GM19438 (cell line): ENCODE data around the gene DUS2.
"Not testable (repeated sequence)": the region's sequence is repeated elsewhere in the genome, so short reads cannot be mapped to it uniquely, and the experiment has no call there.

Source experiments
- ATAC-seq: cut with Tn5 transposase; IDR thresholded peaks from one replicate; pipeline ENCODE4 v1.9.1; 2021; ENCODE audit warnings: low read depth; ENCODE audit not compliant: unreplicated experiment

Gene DUS2

GRCh38 chr16:68088130-68088972 is 65.3 kb downstream of the DUS2 start:
- no peak for ATAC-seq

GRCh38 chr16:68089067-68089466 is 66.0 kb downstream of the DUS2 start:
- ATAC-seq, result no peak

- ATAC-seq, result no peak
Observed at GRCh38 chr16:68090130-68090529, 67.0 kb downstream of the DUS2 start.

DNA sequence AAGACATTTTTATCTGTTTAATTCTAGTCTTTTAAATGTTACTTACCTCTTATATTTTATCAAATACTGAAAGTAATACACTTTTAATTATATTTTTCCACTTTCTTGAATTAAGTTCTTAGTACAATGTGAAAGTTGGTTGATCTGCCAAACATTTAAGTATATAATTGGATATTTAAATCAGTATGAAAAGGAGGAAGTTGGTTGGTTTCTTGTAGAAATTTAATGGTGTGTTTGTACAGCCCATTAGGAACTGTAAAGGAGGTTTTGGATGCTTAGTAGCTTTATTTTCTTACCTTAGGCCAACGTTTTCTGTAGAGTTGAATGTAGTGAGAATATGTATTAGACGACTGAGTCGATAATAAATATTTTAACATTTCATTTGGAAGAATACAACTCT is 67.4 kb downstream of the DUS2 start:
- no peak for ATAC-seq

- ATAC-seq, result no peak
Observed at GRCh38 chr16:68091380-68092261, 68.5 kb downstream of the DUS2 start.

DNA sequence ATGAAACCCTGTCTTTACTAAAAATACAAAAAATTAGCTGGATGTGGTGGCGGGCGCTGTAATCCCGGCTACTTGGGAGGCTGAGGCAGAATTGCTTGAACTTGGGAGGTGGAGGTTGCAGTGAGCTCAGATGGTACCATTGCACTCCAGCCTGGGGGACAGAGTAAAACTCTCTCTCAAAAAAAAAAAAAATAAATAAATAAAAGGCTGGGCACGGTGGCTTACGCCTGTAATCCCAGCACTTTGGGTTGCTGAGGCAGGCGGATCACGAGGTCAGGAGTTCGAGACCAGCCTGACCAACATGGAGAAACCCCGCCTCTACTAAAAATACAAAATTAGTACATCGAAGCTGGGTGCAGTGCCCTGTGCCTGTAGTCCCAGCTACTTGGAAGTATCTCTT is 69.2 kb downstream of the DUS2 start:
- ATAC-seq, result not testable (repeated sequence)

GRCh38 chr16:68093816-68094613 is 70.9 kb downstream of the DUS2 start:
- no peak for ATAC-seq

- no peak for ATAC-seq
Observed at GRCh38 chr16:68094614-68094934, 71.5 kb downstream of the DUS2 start.

DNA sequence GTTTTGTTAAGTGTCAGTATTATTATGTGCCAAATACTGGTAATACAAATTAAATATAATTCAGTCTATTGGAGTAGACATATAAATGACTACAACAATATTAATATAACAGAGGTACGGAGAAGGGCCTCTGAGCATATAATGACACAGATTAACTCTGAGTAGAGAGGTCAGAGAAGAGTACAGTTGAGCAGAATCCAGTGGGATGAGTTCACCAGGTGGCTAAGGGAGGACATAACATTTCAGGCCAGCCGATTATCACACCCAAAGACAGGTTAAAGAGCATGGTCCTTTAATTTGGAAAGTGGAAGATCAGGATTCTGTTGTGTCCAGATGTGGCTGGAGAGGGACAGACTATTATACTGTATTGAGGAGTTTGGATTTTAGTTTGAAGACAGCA is 73.4 kb downstream of the DUS2 start:
- no peak for ATAC-seq

- no peak for ATAC-seq
Observed at GRCh38 chr16:68097088-68097487, 74.0 kb downstream of the DUS2 start.

- no peak for ATAC-seq
Observed at GRCh38 chr16:68097895-68098294, 74.8 kb downstream of the DUS2 start.

DNA sequence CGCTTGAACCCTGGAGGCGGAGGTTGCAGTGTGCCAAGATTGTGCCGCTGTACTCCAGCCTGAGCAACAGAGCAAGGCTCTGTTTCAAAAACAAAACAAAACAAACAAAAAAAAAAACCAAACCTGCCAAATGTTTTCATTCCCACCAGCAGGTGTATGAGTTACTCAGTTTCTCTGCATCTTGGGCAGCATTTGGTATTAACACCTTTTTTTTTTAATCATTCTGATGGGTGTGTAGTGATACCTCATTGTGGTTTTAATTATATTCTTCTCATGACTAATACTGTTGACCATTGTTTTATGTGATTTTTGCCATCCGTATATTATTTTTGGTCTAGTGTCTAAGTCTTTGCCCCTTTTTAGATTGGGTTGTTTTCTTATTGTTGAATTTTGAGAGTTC is 77.4 kb downstream of the DUS2 start:
- no peak for ATAC-seq

- ATAC-seq, result no peak
Observed at GRCh38 chr16:68105611-68106010, 82.5 kb downstream of the DUS2 start.

DNA sequence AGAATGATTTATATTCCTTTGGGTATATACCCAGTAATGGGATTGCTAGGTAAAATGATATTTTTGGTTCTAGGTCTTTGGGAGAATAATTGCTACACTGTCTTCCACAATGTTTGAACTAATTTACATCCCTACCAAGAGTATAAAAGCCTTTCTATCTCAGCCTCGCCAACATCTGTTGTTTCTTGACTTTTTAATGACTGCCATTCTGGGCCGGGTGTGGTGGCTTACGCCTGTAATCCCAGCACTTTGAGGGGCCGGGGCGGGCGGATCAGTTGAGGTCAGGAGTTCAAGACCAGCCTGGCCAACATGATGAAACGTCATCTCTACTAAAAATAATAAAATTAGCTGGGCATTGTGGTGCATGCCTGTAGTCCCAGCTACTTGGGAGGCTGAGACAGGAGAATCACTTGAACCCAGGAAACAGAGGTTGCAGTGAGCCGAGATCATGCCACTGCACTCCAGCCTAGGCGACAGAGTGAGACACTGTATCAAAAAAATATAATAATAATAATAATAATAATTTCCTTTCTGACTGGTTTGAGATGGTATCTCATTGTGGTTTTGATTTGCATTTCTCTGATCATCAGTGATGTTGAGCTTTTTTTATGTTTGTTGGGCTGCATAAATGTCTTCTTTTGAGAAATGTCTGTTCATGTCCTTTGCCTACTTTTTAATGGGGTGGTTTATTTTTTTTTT is 84.3 kb downstream of the DUS2 start:
- not testable (repeated sequence) for ATAC-seq

GRCh38 chr16:68109156-68109555 is 86.1 kb downstream of the DUS2 start:
- not testable (repeated sequence) for ATAC-seq

DNA sequence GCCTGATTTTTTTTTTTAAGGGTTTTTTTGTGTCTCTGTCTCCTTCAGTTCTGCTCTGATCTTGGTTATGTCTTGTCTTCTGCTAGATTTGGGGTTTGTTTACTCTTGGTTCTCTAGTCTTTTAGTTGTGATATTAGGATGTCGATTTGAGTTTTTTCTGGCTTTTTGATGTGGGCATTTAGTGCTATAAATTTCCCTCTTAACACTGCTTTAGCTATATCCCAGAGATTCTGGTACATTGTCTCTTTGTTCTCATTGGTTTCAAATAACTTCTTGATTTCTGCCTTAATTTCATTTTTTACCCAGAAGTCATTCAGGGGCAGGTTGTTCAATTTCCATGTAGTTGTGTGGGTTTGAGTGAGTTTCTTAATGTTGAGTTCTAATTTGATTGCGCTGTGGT is 87.5 kb downstream of the DUS2 start:
- ATAC-seq, result not testable (repeated sequence)

DNA sequence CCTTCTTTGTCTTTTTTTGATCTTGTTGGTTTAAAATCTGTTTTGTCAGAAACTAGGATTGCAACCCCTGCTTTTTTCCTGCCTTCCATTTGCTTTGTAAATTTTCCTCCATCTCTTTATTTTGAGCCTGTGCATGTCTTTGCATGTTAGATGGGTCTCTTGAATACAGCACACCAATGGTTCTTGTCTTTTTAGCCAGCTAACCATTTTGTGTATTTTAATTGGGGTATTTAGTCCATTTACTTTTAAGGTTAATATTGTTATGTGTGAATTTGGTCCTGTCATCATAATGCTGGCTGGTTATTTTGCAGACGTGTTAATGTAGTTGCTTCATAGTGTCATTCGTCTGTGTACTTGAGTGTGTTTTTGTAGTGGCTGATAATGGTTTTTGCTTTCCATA is 88.3 kb downstream of the DUS2 start:
- ATAC-seq, result no peak

- no peak for ATAC-seq
Observed at GRCh38 chr16:68113059-68113761, 90.1 kb downstream of the DUS2 start.

DNA sequence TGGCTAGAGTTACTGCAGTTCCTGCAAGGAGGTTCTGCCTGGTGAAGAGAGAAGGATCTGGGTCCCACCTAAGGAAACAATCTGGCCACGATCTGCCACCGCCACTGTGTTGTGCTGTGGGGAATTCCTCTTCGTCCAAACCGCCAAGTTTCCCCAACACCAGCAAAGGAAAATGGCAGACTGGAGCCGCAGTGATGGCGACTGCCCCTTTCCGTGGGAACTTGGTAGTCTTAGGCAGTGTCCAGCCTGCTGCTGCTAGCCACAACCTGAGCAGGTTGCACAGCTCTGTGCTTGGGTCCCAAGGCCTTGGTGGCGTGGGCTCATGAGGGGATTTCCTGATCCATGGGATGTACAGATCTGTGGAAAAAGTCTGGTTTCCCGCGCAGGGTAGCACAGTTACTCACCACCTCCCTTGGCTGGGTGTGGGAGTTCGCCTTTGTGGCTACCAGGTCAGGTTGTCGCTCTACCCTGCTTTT is 90.7 kb downstream of the DUS2 start:
- ATAC-seq, result no peak

- not testable (repeated sequence) for ATAC-seq
Observed at GRCh38 chr16:68114939-68115338, 91.9 kb downstream of the DUS2 start.
